Pons (tissue), 1 donor: ENCODE results near the gene PIP5K1B.

Experiments
- DNase-seq: peaks from one replicate; pipeline ENCODE4 v3.0.0-alpha.2; 2016; ENCODE audit warnings: low spot score

Gene PIP5K1B

DNA sequence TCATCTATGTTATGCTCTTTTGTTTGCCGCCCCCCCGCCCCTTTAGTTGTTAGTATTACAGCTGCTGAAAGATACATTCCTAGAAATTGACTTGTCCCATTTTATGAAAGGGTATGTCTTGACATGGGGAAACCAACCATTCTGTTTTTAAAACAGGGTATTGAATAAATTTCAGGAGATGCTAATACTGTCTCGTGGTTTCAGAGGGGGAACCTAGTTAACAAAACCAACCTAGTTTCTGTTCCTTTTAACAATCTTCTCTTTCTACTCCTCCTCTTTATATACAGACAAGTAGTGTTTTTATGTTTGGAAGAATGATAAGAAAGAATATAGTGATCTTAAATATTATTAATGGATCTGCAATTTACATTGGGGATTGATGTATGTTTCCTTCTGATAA lies 3.5 kb downstream of the PIP5K1B start:
- DNase-seq: no peak

DNA sequence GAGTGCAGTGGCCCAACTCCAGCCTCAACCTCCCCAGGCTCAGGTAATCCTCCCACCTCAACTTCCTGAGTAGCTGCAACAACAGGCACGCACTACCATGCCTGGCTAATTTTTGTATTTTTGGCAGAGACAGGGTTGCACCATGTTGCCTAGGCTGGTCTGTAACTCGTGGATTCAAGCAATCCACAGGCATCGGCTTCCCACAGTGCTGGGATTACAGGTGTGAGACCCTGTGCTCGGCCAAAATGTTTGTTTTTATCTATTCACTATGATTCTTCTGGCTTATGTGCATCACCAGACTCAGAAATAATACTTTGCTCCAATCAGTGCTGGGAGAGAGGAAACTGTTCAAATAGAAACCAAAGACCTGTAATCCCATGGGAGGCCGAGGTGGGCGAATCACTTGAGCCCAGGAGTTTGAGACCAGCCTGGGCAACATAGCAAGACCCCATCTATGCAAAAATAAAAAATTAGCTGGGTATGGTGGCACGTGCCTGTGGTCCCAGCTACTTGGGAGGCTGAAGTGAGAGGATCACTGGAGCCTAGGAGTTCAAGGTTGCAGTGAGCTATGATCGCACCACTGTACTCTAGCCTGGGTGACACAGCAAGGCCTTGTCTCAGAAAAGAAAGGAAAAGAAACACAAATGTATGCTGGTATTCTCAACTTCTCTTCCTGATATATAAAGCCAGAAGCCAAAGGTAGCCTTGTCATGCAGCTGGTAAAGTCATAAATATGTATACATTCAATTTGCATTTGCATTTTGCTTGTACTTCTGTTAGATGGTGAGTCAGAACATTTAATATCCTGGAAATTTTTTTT lies 4.5 kb downstream of the PIP5K1B start:
- no peak for DNase-seq

- no peak for DNase-seq
Measured at GRCh38 chr9:68710111-68710471, 5.1 kb downstream of the PIP5K1B start.

- no peak for DNase-seq
Measured at GRCh38 chr9:68711281-68711680, 6.2 kb downstream of the PIP5K1B start.

- no peak for DNase-seq
Measured at GRCh38 chr9:68711932-68712331, 6.9 kb downstream of the PIP5K1B start.

- DNase-seq: no peak
Measured at GRCh38 chr9:68714416-68715180, 9.6 kb downstream of the PIP5K1B start.

GRCh38 chr9:68715181-68715456 lies 10.1 kb downstream of the PIP5K1B start:
- no peak for DNase-seq

DNA sequence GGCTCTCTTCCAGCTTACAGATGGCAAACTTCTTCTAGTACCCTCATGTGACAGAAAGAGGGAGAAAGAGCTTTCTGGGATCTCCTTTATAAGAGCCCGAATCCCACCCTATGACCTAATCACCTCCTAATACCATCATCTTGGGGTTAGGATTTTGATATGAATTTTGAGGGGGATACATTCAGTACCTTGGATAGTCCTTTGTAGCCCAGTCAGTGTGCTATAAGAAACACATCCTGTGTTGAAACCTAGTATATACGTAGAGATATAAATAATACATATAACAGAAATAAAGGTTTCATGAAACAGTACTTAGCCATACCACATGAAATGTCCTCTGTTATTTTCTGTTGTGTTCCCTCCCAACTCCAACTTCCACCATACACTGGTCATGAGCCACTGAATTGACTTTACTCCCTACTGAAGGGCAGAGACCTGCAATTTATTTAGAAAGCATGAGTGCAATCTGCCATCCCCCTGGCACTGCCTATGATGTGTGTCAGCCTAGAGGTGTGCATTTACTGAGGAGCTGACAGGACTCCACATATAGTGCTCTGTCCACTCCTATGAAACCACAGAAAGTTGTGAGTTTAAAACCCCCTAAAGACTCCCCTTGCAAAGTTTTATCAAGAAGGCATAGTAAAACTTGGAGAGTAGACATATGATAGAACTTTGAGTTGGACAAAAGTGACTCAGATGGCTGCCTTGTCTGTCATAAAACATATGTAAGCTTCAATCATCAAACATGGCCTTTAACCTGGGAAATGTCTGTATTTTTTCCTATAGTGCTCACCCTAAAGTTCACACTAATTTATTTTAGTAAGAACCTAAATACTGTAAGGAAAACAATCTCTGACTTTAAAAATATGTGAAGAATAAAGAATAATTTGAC lies 12.8 kb downstream of the PIP5K1B start:
- DNase-seq: no peak

DNA sequence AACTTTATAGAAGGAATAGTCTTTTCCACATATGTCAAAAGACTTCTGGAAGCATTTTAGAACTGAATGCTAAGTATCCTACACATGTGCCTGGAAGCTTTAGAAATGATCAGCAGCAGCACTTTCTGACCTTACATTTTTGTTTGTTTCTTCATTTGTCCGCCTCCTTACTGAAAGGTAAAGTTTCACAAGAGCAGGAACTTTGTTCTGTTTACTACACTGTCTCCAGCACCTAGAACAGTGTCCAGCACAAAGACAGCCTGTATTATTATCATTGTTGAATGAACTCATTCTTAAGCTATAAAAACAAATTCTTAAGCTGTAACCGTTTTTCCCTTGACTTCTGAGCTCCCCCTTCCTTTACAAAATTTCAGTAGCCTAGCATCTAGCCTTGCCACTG lies 14.8 kb downstream of the PIP5K1B start:
- no peak for DNase-seq

DNA sequence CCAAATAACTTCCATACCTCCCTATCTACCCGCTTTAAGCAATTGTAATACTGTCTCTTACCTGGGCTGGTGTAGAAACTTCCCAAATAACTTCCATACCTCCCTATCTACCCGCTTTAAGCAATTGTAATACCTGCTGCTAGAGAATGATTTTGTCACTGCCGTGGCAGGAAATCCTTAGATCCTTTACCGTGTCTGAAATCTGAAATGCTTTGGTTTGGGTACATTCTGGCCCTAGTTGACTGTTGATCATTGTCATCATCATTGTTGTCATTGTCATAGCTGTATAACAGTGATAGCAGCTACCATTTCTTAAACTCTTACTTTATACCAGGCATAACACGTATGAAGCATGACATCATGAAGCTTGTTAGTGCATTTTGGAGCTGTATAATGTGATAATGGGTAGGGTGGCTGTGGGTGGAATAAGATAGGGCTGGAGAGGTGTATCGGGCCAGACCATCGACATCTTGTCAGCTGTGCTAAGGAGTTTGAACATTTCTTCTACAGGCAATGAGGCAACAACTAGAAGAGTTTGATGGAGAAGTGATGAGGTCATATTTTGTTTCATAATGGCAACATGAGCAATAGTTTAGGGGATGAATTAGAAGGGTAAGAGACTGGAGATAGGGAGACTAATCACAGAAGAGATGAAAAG lies 15.7 kb downstream of the PIP5K1B start:
- no peak for DNase-seq

DNA sequence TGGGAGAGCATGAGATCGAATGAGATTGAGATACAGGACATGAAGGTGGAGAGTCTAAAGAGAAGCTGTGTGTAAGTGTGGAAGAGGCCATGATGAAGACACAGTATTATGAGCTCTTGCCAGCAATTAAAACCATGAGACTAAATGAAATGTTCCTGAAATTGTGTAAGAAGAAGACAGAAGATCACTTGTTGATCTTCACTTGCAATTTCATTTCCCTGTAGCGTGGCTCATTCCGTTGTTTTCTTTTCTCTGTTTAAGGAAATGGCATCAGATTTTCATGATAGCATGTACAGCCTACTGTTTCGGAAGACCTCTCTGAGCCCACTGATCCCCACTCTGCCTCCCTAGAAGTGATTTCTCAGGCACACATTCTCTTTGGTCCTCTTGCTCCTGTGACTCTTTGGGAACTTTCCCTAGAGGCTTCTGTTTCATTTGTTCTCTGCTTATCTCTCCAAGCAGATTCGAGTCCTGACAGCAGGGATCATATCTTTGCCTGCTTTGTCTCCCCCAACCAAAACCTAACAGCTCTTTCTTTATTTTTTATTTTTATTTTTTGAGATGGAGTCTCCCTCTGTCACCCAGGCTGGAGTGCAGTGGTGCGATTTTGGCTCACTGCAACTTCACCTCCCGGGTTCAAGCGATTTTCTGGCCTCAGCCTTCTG lies 16.8 kb downstream of the PIP5K1B start:
- no peak for DNase-seq

DNA sequence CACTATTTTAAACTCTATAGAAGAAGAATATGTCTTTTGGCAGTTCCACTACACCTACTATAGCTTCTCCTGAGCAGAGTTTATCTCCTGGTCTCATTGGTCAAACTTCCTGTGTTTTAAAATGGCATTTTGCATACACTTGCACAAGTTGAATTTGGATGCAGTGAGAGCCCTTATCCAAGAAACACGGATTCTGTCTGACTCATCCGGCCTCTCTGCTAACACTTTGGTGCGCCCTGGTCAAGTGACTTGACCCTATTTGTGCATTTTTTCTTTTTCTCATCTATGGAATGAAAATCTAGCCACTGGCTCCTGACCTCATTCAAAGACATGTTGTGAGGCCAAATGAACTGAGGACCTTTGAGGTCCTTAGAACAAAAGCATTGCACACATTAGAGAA lies 20.0 kb downstream of the PIP5K1B start:
- no peak for DNase-seq

DNA sequence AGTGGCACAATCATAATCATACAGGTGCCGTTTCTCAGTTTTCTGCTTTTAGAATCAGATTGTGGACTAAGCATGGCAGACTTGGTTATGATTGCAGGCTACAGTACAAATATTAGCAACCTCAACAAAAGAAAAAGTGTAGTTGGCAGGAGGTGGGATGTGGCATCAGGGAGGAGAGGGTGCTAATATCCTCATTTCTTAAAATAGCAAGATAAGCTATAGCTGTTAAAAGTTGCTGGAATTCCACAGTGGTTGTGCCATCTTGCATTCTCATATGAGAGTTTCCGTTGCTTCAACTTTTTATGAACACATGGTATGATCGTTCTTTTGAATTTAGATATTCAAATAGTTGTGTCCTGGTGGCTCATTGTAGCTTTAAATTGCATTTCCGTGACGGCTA lies 21.4 kb downstream of the PIP5K1B start:
- DNase-seq: no peak

DNA sequence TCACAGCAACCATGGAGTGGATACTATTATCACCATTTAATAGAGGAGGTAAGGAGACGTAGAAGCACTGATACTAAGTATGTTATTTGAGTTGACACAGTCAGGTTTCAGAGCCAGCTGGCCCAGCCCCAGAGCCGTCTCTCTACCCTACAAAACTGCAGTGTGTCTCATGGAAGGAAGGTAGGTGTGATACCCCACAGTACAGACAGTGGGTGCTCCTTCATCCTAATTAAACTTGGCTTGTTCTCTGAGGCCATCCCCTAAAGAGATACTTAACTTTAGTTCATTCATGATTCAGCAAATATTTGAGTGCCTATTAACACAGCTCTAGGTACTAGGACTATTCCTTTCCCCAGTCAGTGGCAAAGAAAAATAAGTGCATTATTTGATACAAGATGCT lies 22.6 kb downstream of the PIP5K1B start:
- DNase-seq: no peak

DNA sequence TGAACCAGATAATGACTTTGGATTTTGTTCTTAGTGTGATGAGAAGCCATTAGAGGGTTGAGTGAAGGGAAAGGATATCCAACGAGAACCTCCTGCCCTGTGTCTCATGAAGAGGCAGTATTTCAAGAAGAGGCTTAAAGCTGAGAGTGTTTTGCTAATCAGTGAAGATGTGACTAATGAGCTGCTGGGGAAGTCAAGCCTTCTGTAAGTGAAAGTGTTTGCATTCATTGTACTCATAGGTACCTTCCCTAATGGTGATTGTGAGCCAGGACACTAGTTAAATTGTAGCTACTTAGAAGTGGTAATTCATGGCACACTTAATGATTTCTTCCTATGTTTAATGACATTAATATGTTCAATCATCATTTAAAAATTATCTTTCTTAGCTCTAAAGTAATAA lies 23.7 kb downstream of the PIP5K1B start:
- DNase-seq: no peak

DNA sequence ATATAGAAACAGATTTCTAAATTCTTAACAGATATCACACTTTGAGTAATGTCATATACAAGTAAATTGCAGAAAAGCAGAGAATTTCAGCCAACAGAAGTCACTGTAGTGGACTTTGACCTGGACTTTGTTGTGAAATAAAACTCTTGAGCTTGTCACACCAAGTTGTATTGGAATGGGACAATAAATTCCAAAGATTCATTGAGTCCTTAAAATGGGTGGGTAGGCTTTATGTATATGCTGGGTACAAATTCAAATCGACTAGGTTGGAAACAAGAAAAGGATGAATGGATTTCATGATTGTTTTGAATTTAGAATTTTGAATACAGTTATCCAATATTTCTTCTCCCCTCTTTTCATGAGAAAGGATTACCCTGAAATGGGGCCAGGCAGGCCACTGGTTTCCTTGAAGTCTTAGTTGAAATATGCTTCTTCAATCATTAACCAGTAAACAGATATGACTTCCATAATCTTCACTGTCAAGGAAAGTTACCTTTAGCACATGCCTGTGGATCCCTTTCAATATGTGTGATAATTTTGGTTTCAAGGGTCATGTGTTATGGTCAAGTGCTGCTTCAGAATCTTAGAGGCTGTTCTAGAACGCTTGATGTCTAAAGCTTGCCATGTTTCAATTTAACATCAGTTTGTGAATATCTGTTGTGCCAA lies 25.7 kb downstream of the PIP5K1B start:
- no peak for DNase-seq

DNA sequence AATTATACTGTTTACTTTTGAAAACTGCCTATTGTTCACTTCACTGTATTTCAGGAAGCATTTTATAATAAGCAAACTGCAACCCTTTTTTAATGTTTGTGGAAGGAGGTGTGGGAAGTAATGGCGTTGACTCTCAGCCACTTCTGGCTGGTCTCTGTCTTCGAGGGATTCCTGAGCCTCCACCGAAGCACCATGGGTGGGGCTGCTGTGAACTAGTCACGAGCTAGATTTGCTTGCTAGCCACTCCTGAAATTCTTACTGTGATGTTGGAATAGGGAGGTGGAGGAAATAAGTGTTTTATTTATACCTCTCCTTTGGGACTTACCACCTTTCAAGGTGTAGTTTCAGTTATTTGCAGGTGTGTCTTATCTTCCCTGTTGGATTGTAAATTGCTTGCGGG lies 26.8 kb downstream of the PIP5K1B start:
- DNase-seq: no peak

DNA sequence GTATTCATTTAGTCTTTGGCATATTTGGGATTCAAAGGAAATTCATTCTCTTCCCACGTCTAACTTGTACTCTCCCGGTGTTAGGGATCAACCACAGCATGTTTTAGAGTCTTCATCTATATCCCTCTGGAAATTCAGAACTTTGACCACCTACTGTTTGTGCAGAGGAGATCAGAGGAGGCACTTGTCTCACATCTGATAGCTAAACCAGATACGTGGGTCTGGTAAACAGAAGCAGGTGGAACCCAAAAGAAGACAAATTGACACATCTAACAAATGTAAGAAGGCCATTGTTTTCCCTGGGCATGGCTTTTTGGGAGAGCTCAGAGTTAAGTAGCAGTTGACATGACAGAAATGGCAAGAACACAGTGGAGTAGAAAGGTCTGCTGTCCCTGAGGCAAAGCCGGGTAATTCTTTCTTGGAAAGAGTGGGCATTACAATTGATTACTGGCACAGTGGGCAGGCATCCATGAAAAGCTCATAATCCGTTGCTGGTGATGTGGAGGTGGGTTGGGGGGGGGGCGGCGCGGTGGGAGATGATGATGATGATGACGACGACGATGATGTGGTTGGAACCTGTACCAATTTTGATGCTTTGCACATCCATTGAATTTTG lies 27.5 kb downstream of the PIP5K1B start:
- DNase-seq: no peak

GRCh38 chr9:68733021-68733405 lies 28.0 kb downstream of the PIP5K1B start:
- DNase-seq: no peak

GRCh38 chr9:68738358-68738757 lies 33.3 kb downstream of the PIP5K1B start:
- no peak for DNase-seq
